K562 (cell line): ENCODE results near the gene MED15. TPM values are rescaled to one million over a fixed set of nuclear protein-coding genes. Genes with fewer than 3 reads are reported as not detected.

Experiments
- FOXP1 ChIP-seq: sonication (generic); formaldehyde crosslinking; IDR thresholded peaks from 2 replicates; pipeline ENCODE4 v1.8.0; 2022; ENCODE audit warnings: mild to moderate bottlenecking, missing genetic modification reagents
- KDM2B ChIP-seq: fragments of 250-450 bp; sonication (Bioruptor Pico); IDR thresholded peaks from 2 replicates; pipeline ENCODE4 v1.8.0; 2021; ENCODE audit warnings: mild to moderate bottlenecking, moderate library complexity
- KLF1 ChIP-seq: fragments of 450-650 bp; IDR thresholded peaks from 2 replicates; pipeline ENCODE4 v1.6.1; 2016; ENCODE audit warnings: missing genetic modification characterization, missing compliant biosample characterization
- RBM22 ChIP-seq: fragments of 200-400 bp; formaldehyde crosslinking; IDR thresholded peaks from 2 replicates; pipeline ENCODE4 v1.6.1; 2018; ENCODE audit warnings: low read length, low read depth; ENCODE audit not compliant: poor library complexity, severe bottlenecking
- ZBTB7A ChIP-seq: IDR thresholded peaks from 2 replicates; pipeline ENCODE4 v1.6.1; 2011; ENCODE audit warnings: low read depth, mild to moderate bottlenecking, low read length, moderate library complexity, borderline replicate concordance; ENCODE audit not compliant: control insufficient read depth
- ZNF165 ChIP-seq: fragments of 250-450 bp; sonication (Bioruptor Pico); IDR thresholded peaks from 2 replicates; pipeline ENCODE4 v1.4.0; 2020; ENCODE audit warnings: borderline replicate concordance
- ZNF224 ChIP-seq: sonication (generic); formaldehyde crosslinking; IDR thresholded peaks from 2 replicates; pipeline ENCODE4 v1.8.0; 2022; ENCODE audit warnings: mild to moderate bottlenecking, missing genetic modification reagents
- ZNF347 ChIP-seq: fragments of 450-650 bp; formaldehyde crosslinking; IDR thresholded peaks from 2 replicates; pipeline ENCODE4 v1.4.0; 2020; ENCODE audit warnings: low read depth, mild to moderate bottlenecking, moderate library complexity
- ZNF830 ChIP-seq: fragments of 250-450 bp; sonication (Bioruptor Pico); IDR thresholded peaks from 2 replicates; pipeline ENCODE4 v1.5.0; 2021; ENCODE audit warnings: mild to moderate bottlenecking
- polyA plus RNA-seq, 8 experiments: library from polyadenylated mRNA; depleted of rRNA in 4 of 8; stranded (reverse) in 5 of 8; unstranded in 3 of 8; fragments of >200 nt; fragmentation: Nextera tagmentation in 2 of 8; fragmentation: Illumina TruSeq in 1 of 8; extraction: Ambion mirVana in 2 of 8; extraction: Trizol in 1 of 8; gene quantifications; 2 replicates each; pipeline versions ENCODE4 v1.2.1 to v1.2.3, GENCODE V29; 2011 to 2014; ENCODE audit warnings: inconsistent platforms in 1 of 8, missing spikeins in 1 of 8
- total RNA-seq, 7 experiments: library from RNA; depleted of rRNA in 6 of 7; stranded (reverse); fragments of >200 nt in 6 of 7; fragmentation: Illumina TruSeq in 2 of 7; extraction: Trizol in 2 of 7; gene quantifications; 2 replicates each; pipeline versions ENCODE4 v1.2.1 to v1.2.3, GENCODE V29; 2011 to 2021; ENCODE audit warnings: low replicate concordance in 1 of 7
- TF ChIP-seq, protein P1 (sequence below): sonication (generic); formaldehyde crosslinking; IDR thresholded peaks from 2 replicates; pipeline ENCODE4 v1.8.1; 2023; ENCODE audit warnings: mild to moderate bottlenecking, missing genetic modification reagents
- TF ChIP-seq, protein P2 (sequence below): fragments of 250-450 bp; sonication (Bioruptor Pico); IDR thresholded peaks from 2 replicates; pipeline ENCODE4 v1.9.0; 2021; ENCODE audit warnings: mild to moderate bottlenecking
- TF ChIP-seq, protein P3 (sequence below): sonication (generic); formaldehyde crosslinking; IDR thresholded peaks from 2 replicates; pipeline ENCODE4 v1.8.0; 2023; ENCODE audit warnings: missing genetic modification reagents, mild to moderate bottlenecking, borderline replicate concordance
- TF ChIP-seq, protein P4 (sequence below): fragments of 250-450 bp; sonication (Bioruptor Pico); IDR thresholded peaks from 2 replicates; pipeline ENCODE4 v1.9.0; 2021; ENCODE audit warnings: mild to moderate bottlenecking, inconsistent platforms

MED15 gene
- total and polyA plus RNA-seq, 9 of the 15 experiments (the other 6 are each of a cell fraction or from before 2014, with no cell fraction given) = 4.0 to 271 (median 60.1) TPM

DNA sequence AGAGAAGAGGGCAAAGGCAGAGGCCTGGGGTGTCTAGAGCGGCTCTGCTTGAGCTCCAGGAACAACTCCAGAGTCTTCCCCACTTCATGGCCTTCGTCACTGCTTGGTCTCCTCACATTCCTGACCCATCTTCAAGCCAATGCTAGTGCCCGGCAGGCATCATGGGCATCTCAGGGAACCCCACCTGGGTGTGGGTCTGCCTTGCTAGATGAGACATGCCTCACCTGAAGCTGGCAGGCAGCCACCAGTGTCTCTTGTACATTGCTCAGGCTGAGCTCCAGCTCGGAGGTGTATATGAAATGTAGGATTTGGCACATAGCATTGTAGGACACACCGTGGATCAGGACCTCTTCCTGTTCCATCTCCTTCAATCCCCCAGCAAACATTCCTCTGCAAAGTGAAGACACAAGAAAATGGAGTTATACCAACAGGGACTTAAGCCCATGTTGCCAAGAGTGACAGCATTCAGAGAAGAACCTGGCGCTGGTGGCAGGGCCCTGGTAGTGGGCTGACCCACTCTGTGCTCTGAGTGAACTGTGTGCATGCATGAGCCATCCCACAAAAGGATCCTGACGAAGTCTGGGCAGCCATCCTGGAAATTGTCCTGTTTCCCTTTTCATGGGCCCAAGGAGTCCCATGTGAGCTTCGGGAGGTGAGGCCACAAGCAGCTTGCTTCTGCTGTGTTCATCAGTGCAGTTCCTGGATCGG lies 36.1 kb upstream of the MED15 start (continued):
- TF ChIP-seq, protein P1, sequence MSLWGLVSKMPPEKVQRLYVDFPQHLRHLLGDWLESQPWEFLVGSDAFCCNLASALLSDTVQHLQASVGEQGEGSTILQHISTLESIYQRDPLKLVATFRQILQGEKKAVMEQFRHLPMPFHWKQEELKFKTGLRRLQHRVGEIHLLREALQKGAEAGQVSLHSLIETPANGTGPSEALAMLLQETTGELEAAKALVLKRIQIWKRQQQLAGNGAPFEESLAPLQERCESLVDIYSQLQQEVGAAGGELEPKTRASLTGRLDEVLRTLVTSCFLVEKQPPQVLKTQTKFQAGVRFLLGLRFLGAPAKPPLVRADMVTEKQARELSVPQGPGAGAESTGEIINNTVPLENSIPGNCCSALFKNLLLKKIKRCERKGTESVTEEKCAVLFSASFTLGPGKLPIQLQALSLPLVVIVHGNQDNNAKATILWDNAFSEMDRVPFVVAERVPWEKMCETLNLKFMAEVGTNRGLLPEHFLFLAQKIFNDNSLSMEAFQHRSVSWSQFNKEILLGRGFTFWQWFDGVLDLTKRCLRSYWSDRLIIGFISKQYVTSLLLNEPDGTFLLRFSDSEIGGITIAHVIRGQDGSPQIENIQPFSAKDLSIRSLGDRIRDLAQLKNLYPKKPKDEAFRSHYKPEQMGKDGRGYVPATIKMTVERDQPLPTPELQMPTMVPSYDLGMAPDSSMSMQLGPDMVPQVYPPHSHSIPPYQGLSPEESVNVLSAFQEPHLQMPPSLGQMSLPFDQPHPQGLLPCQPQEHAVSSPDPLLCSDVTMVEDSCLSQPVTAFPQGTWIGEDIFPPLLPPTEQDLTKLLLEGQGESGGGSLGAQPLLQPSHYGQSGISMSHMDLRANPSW (CRISPR knock-in tag) = peak; percentile 14; the same call in 1 of the 2 replicates
- peak; percentile 27; the same call in 1 of the 2 replicates for TF ChIP-seq KDM2B (CRISPR knock-in tag)
- TF ChIP-seq, protein P2, sequence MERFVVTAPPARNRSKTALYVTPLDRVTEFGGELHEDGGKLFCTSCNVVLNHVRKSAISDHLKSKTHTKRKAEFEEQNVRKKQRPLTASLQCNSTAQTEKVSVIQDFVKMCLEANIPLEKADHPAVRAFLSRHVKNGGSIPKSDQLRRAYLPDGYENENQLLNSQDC (CRISPR knock-in tag) = 0 out of 2 replicates have a peak, but pooled peaks have one; percentile 42
- TF ChIP-seq RBM22 = no peak
- TF ChIP-seq ZBTB7A = no peak
- TF ChIP-seq ZNF224 (CRISPR knock-in tag) = no peak
- no peak for TF ChIP-seq ZNF830 (CRISPR knock-in tag)
- no peak for TF ChIP-seq ZNF165 (CRISPR knock-in tag)
- TF ChIP-seq, protein P3, sequence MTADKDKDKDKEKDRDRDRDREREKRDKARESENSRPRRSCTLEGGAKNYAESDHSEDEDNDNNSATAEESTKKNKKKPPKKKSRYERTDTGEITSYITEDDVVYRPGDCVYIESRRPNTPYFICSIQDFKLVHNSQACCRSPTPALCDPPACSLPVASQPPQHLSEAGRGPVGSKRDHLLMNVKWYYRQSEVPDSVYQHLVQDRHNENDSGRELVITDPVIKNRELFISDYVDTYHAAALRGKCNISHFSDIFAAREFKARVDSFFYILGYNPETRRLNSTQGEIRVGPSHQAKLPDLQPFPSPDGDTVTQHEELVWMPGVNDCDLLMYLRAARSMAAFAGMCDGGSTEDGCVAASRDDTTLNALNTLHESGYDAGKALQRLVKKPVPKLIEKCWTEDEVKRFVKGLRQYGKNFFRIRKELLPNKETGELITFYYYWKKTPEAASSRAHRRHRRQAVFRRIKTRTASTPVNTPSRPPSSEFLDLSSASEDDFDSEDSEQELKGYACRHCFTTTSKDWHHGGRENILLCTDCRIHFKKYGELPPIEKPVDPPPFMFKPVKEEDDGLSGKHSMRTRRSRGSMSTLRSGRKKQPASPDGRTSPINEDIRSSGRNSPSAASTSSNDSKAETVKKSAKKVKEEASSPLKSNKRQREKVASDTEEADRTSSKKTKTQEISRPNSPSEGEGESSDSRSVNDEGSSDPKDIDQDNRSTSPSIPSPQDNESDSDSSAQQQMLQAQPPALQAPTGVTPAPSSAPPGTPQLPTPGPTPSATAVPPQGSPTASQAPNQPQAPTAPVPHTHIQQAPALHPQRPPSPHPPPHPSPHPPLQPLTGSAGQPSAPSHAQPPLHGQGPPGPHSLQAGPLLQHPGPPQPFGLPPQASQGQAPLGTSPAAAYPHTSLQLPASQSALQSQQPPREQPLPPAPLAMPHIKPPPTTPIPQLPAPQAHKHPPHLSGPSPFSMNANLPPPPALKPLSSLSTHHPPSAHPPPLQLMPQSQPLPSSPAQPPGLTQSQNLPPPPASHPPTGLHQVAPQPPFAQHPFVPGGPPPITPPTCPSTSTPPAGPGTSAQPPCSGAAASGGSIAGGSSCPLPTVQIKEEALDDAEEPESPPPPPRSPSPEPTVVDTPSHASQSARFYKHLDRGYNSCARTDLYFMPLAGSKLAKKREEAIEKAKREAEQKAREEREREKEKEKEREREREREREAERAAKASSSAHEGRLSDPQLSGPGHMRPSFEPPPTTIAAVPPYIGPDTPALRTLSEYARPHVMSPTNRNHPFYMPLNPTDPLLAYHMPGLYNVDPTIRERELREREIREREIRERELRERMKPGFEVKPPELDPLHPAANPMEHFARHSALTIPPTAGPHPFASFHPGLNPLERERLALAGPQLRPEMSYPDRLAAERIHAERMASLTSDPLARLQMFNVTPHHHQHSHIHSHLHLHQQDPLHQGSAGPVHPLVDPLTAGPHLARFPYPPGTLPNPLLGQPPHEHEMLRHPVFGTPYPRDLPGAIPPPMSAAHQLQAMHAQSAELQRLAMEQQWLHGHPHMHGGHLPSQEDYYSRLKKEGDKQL (CRISPR knock-in tag) = no peak
- TF ChIP-seq ZNF347 (CRISPR knock-in tag) = no peak
- TF ChIP-seq FOXP1 (CRISPR knock-in tag) = 0 out of 2 replicates have a peak, but pooled peaks have one; percentile 46
- no peak for TF ChIP-seq KLF1 (tag)
- TF ChIP-seq, protein P4, sequence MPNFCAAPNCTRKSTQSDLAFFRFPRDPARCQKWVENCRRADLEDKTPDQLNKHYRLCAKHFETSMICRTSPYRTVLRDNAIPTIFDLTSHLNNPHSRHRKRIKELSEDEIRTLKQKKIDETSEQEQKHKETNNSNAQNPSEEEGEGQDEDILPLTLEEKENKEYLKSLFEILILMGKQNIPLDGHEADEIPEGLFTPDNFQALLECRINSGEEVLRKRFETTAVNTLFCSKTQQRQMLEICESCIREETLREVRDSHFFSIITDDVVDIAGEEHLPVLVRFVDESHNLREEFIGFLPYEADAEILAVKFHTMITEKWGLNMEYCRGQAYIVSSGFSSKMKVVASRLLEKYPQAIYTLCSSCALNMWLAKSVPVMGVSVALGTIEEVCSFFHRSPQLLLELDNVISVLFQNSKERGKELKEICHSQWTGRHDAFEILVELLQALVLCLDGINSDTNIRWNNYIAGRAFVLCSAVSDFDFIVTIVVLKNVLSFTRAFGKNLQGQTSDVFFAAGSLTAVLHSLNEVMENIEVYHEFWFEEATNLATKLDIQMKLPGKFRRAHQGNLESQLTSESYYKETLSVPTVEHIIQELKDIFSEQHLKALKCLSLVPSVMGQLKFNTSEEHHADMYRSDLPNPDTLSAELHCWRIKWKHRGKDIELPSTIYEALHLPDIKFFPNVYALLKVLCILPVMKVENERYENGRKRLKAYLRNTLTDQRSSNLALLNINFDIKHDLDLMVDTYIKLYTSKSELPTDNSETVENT (CRISPR knock-in tag) = peak; percentile 71; the same call in 1 of the 2 replicates
- TF ChIP-seq, all 486 proteins: peak for 15
